GM12878 (cell line): ENCODE measurements around the gene BCCIP. TPM values are rescaled to one million over a fixed set of nuclear protein-coding genes. Genes with fewer than 3 reads are reported as not detected.

Experiments used
- ATAC-seq: fragments of 200-7000 bp; cut with Tn5 transposase; 3 replicates; pipeline ENCODE4 v1.9.1; 2020; ENCODE audit warnings: mild to moderate bottlenecking, moderate library complexity
- BruUV-seq: library from RNA; stranded (reverse); fragments of 400-500 nt; replicated peaks from 2 replicates; lab custom pipeline; 2021; lab: Mats Ljungman, UMichigan
- CTCF ChIA-PET: fragments of 300-600 bp; sonication (Branson Sonifier 250); formaldehyde crosslinking; extraction: SDS; loops from one replicate; lab custom pipeline; 2021; ENCODE audit warnings: inconsistent platforms; lab: Yijun Ruan, JAX
- POLR2A ChIA-PET: fragments of 350-600 bp; formaldehyde crosslinking; extraction: SDS; loops from one replicate; lab custom pipeline; 2021; ENCODE audit warnings: inconsistent platforms; lab: Charles Lee
- RAD21 ChIA-PET: fragments of 300-600 bp; sonication (Branson Sonifier 250); formaldehyde crosslinking; loops from one replicate; lab custom pipeline; 2023; ENCODE audit warnings: antibody characterized with exemption; ENCODE audit not compliant: unreplicated experiment; lab: Charles Lee
- SMC1A ChIA-PET: fragments of 300-600 bp; sonication (Branson Sonifier 250); formaldehyde crosslinking; loops from one replicate; lab custom pipeline; 2023; ENCODE audit not compliant: unreplicated experiment, uncharacterized antibody; lab: Charles Lee
- DNase-seq: peaks from one replicate; pipeline ENCODE4 v3.0.0-alpha.2; 2011; ENCODE audit warnings: low read depth, low spot score
- FAIRE-seq: peaks from 3 replicates; lab custom pipeline; 2011; peaks lifted over from hg19 to GRCh38; lab: Jason Lieb, UNC
- H2AFZ ChIP-seq: 2 replicates; pipeline ENCODE4 v1.6.0; 2011; ENCODE audit warnings: low read depth, low read length, control low read depth; ENCODE audit not compliant: control insufficient read depth
- H3K27ac ChIP-seq: 2 replicates; pipeline ENCODE4 v1.5.1; 2011; ENCODE audit warnings: control low read depth; ENCODE audit not compliant: control insufficient read depth, insufficient read depth
- H3K27me3 ChIP-seq, 2 experiments: replicated peaks in 1 of 2; 2 replicates each; pipeline versions ENCODE4 v1.6.0 to v1.6.1; 2011; ENCODE audit warnings: low read length in 1 of 2; ENCODE audit not compliant: control insufficient read depth in 2 of 2, insufficient read depth in 2 of 2
- H3K36me3 ChIP-seq, 2 experiments: 2 replicates each; pipeline ENCODE4 v1.5.1; 2011; ENCODE audit warnings: low read length in 1 of 2; ENCODE audit not compliant: control insufficient read depth in 2 of 2, insufficient read depth in 2 of 2
- H3K4me1 ChIP-seq: 2 replicates; pipeline ENCODE4 v1.6.1; 2011; ENCODE audit warnings: mild to moderate bottlenecking, low read length, moderate library complexity, mixed read lengths; ENCODE audit not compliant: control insufficient read depth, insufficient read depth
- H3K4me2 ChIP-seq: 2 replicates; pipeline ENCODE4 v1.6.0; 2011; ENCODE audit warnings: control low read depth; ENCODE audit not compliant: control insufficient read depth, insufficient read depth
- H3K4me3 ChIP-seq: fragments of 200-600 bp; sonication (generic); 2 replicates; pipeline ENCODE4 v1.5.1; 2016
- H3K79me2 ChIP-seq: 2 replicates; pipeline ENCODE4 v1.6.0; 2011; ENCODE audit warnings: low read length; ENCODE audit not compliant: control insufficient read depth, insufficient read depth
- H3K9ac ChIP-seq: 2 replicates; pipeline ENCODE4 v1.8.0; 2011; ENCODE audit warnings: low read length, control low read depth, mixed read lengths; ENCODE audit not compliant: control insufficient read depth, insufficient read depth
- H3K9me3 ChIP-seq: replicated peaks from 3 replicates; pipeline ENCODE4 v1.5.1; 2011; ENCODE audit warnings: mild to moderate bottlenecking, low read length; ENCODE audit not compliant: control insufficient read depth, insufficient read depth
- H4K20me1 ChIP-seq: 2 replicates; pipeline ENCODE4 v1.6.0; 2011; ENCODE audit not compliant: control insufficient read depth, insufficient read depth
- BHLHE40 ChIP-seq, 2 experiments: fragments of 450-650 bp in 1 of 2; IDR thresholded peaks; 2 replicates each; pipeline ENCODE4 v1.6.1; 2011 to 2017; ENCODE audit warnings: low read depth in 2 of 2, borderline replicate concordance in 1 of 2, improper control_type of control experiment in 1 of 2, low read length in 1 of 2, mild to moderate bottlenecking in 1 of 2
- CEBPZ ChIP-seq: fragments of 150-350 bp; IDR thresholded peaks from 2 replicates; pipeline ENCODE4 v1.6.1; 2016; ENCODE audit warnings: low read depth, low read length
- ESRRA ChIP-seq: IDR thresholded peaks from 2 replicates; pipeline ENCODE4 v1.6.1; 2012; ENCODE audit warnings: mild to moderate bottlenecking, low read length, improper control_type of control experiment
- HDAC2 ChIP-seq: fragments of 200-600 bp; sonication (generic); IDR thresholded peaks from 2 replicates; pipeline ENCODE4 v1.6.1; 2017
- IKZF1 ChIP-seq: fragments of 450-650 bp; conservative IDR thresholded peaks from 2 replicates; pipeline ENCODE4 v1.6.1; 2017; ENCODE audit warnings: antibody characterized with exemption, mild to moderate bottlenecking
- IRF4 ChIP-seq: IDR thresholded peaks from 2 replicates; pipeline ENCODE4 v1.6.1; 2011; ENCODE audit warnings: low read depth, low read length
- MYB ChIP-seq: fragments of 150-350 bp; IDR thresholded peaks from 2 replicates; pipeline ENCODE4 v1.6.1; 2014; ENCODE audit warnings: mild to moderate bottlenecking, low read depth, low read length, borderline replicate concordance
- SPI1 ChIP-seq: IDR thresholded peaks from 2 replicates; pipeline ENCODE4 v1.6.1; 2011; ENCODE audit warnings: low read depth, mild to moderate bottlenecking, low read length, moderate library complexity, borderline replicate concordance; ENCODE audit not compliant: insufficient read depth
- ZNF207 ChIP-seq: fragments of 450-650 bp; IDR thresholded peaks from 2 replicates; pipeline ENCODE4 v1.6.1; 2014; ENCODE audit warnings: antibody characterized with exemption, mild to moderate bottlenecking, borderline replicate concordance
- WGBS: methylation state at CpG from one replicate; pipeline ENCODE4 v1.1.6; 2016; ENCODE audit warnings: low lambda C conversion rate; ENCODE audit not compliant: insufficient replicate concordance, insufficient coverage; ENCODE audit errors: missing lambda C conversion rate; 5-methylcytosine and 5-hydroxymethylcytosine counted together
- in situ Hi-C: fragments of 300-500 bp; cut with MboI; formaldehyde crosslinking; loops from 9 replicates; pipeline ENCODE4 v1.14.3; 2018; ENCODE audit warnings: mixed read lengths
- intact Hi-C: fragments of 100-400 bp; cut with micrococcal nuclease; formaldehyde crosslinking; loops from one replicate; pipeline ENCODE4 v1.14.2; 2022; ENCODE audit not compliant: unreplicated experiment
- polyA plus RNA-seq, 11 experiments: library from polyadenylated mRNA; depleted of rRNA in 4 of 11; unstranded in 6 of 11; stranded (reverse) in 5 of 11; fragments of >200 nt; fragmentation: Nextera tagmentation in 4 of 11; fragmentation: Illumina TruSeq in 1 of 11; extraction: Ambion mirVana in 4 of 11; extraction: Trizol in 1 of 11; gene quantifications; 1 replicate in 1 of 11; 2 replicates in 10 of 11; pipeline versions ENCODE4 v1.2.1 to v1.2.3, GENCODE V29; 2011 to 2016; ENCODE audit warnings: inconsistent platforms in 2 of 11, missing spikeins in 2 of 11, low read depth in 1 of 11
- total RNA-seq, 4 experiments: library from RNA; depleted of rRNA in 3 of 4; stranded (reverse); fragments of >200 nt in 3 of 4; fragmentation: Illumina TruSeq in 1 of 4; extraction: Trizol in 1 of 4; gene quantifications; 2 replicates each; pipeline versions ENCODE4 v1.2.1 to v1.2.3, GENCODE V29; 2013 to 2021

BCCIP gene
- total and polyA plus RNA-seq, 10 of the 15 experiments (the other 5 are each of a cell fraction or from before 2014, with no cell fraction given), result 61.2 to 225 (median 127) TPM

DNA sequence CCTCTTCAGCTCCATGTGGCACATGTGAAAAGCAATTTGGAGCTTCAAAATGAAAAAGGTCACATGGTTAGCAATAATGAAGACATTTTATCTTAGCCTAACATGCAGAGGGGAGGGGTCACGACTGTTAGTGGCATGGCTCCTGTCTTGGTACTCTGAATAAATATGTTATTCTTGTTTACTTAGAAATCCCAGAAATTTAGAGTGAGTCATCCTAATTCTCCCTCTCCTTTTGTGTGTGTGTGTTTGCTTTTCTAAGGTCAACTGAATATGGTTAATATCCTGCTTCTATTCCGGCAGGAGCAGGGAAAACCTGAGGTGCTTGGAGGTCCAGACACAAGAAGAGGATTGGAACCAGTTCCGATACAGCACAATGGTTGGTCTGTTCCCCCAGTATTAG lies 17.6 kb downstream of the BCCIP start:
- Histone ChIP-seq H3K9me3 (no peaks in the 10 kb centered on the region), H4K20me1 (no peaks in the 10 kb centered on the region), H2AFZ (no peak overlapping the region), H3K79me2 (no peaks in the 10 kb centered on the region), H3K4me3 (no peak overlapping the region), H3K36me3 (peaks cover 2 to 25% of the 10 kb centered on the region in 2 experiments), H3K27ac (no peak overlapping the region), H3K27me3 (no peaks in the 10 kb centered on the region), H3K4me2 (no peak overlapping the region), H3K9ac (no peak overlapping the region), H3K4me1 (no peaks in the 10 kb centered on the region)
- ChIA-PET CTCF (no interaction called here), SMC1A (no interaction called here), RAD21 (no interaction called here), POLR2A (no interaction called here)
- WGBS, result 100% methylated on average over 3 of the region's 3 CpGs
- intact Hi-C loops, result no loop called here
- FAIRE-seq, result no peak
- ATAC-seq, result no peak
- no peak for DNase-seq
- BruUV-seq, result no TSS peak
- in situ Hi-C loops, result no loop called here
- no peak for TF ChIP-seq ZNF207
- no peak for TF ChIP-seq IKZF1
- TF ChIP-seq ESRRA, result no peak
- no peak for TF ChIP-seq HDAC2

- in situ Hi-C loops, result no loop called here
- ChIA-PET SMC1A (interaction anchor here (1.0 kb wide), 2 partner anchors 13 to 16 kb away, joined by 3 to 4 read pairs; no protein-coding TSS in a partner anchor), CTCF (interaction anchor here (1.0 to 1.6 kb wide), 2 partner anchors 20 to 105 kb away, joined by 3 to 4 read pairs; partner anchors contain the start of genes BCCIP and UROS), RAD21 (no interaction called here), POLR2A (interaction anchor here (1.1 kb wide), 1 partner anchor 20 kb away, joined by 3 read pairs; the partner anchor contains the start of genes BCCIP and UROS)
- no TSS peak for BruUV-seq
- DNase-seq (no peak), FAIRE-seq (no peak), ATAC-seq (no peak)
- H3K79me2 ChIP-seq, result no peaks in the 10 kb centered on the region
- intact Hi-C loops, result no loop called here
- 92% methylated on average over 9 of the region's 9 CpGs for WGBS
- H4K20me1 ChIP-seq, result no peaks in the 10 kb centered on the region
- no peak overlapping the region for H2AFZ ChIP-seq
- H3K36me3 ChIP-seq, result peaks cover 2 to 9% of the 10 kb centered on the region in 2 experiments; a peak in 3 of 4 replicates
- no peak overlapping the region for H3K9ac ChIP-seq
- H3K4me1 ChIP-seq, result no peaks in the 10 kb centered on the region
- H3K27me3 ChIP-seq, result no peaks in the 10 kb centered on the region
- no peaks in the 10 kb centered on the region for H3K9me3 ChIP-seq
- no peak overlapping the region for H3K27ac ChIP-seq
- H3K4me2 ChIP-seq, result no peak overlapping the region
- H3K4me3 ChIP-seq, result no peak overlapping the region
- TF ChIP-seq IRF4 (no peak), MYB (no peak), BHLHE40 (IDR thresholded peaks at IDR 0.05; ENCODE audit: borderline replicate concordance in 1 of 2, low read depth in 2 of 2, low read length in 1 of 2) (no peak), SPI1 (no peak), CEBPZ (no peak)
These were observed 20.4 kb downstream of the BCCIP start for GRCh38 chr10:125843603-125844329.
